ENCODE data around the gene MRFAP1L1. TPM values are rescaled to one million over a fixed set of nuclear protein-coding genes. Genes with fewer than 3 reads are reported as not detected.

The MRFAP1L1 gene
- total RNA-seq, 1 experiment from 2014 or later = 57.7 TPM

DNA sequence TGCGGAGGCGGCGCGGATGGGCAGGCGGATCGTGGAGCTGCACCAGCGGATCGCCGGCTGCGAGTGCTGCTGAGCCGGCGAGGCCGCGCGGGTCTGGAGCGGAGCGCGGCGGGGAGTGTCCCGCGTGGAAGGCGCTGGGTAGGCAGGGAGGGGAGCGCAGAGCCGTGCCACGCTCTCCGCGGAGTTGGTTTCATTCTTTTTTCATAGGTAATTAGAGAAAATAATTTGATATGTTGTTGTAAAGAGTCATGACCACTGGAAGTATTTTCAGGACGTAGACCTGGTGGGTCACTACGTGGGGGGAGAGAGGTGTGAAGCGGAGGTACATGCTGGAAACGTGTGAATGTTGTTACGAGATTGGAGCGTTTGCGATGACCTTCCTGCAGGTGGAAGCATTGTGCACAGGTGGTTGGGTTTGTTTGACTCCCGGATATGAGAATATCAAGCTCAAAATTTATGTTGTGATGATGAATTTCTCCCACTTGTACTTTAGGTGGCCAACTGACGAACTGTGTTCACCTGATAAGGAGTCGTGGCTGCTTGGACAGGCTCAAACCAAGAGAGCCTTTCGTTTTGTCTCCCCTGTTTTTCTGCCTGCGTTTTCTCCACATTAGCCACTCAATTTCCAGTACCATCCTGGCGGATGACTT lies 35.0 kb downstream of the MRFAP1L1 start:
- Histone ChIP-seq H3K4me1 (ENCODE audit: insufficient read depth, low read length) (peaks cover 5% of the 10 kb centered on the region), H3K23me2 (ENCODE audit: insufficient read length, low read depth, low read length, poor library complexity, severe bottlenecking) (peaks cover 5% of the 10 kb centered on the region), H3K27me3 (ENCODE audit: insufficient read depth, low read length) (no peaks in the 10 kb centered on the region; the same call in 1 of the 2 replicates), H3K27ac (ENCODE audit: insufficient read length, low read depth, low read length) (no peak overlapping the region), H3K79me1 (ENCODE audit: insufficient read depth, low read depth, low read length, poor library complexity, severe bottlenecking) (peaks cover 6% of the 10 kb centered on the region), H3K23ac (ENCODE audit: insufficient read length, low read depth, low read length) (no peak overlapping the region), H2BK5ac (ENCODE audit: insufficient read length, low read length) (no peak overlapping the region), H3K56ac (ENCODE audit: insufficient read length, low read depth, low read length) (no peak overlapping the region), H4K5ac (ENCODE audit: insufficient read length, low read depth, low read length) (no peak overlapping the region), H2BK20ac (ENCODE audit: low read depth, low read length, poor library complexity, severe bottlenecking) (no peak overlapping the region), H3T11ph (ENCODE audit: low read length) (no peak overlapping the region), H2BK12ac (ENCODE audit: insufficient read length, low read depth, low read length) (no peak overlapping the region), H3K18ac (ENCODE audit: insufficient read length, low read depth, low read length) (no peak overlapping the region), H3K4ac (ENCODE audit: low read depth, low read length) (no peak overlapping the region), H2BK120ac (ENCODE audit: low read depth, low read length, poor library complexity, severe bottlenecking) (no peak overlapping the region), H3K79me2 (ENCODE audit: insufficient read depth, low read length) (peaks cover 12% of the 10 kb centered on the region; the same call in 1 of the 2 replicates), H3K4me2 (ENCODE audit: insufficient read depth, insufficient read length, low read length) (peak overlapping the region; percentile 64), H2BK15ac (ENCODE audit: low read depth, low read length) (no peak overlapping the region), H3K14ac (ENCODE audit: insufficient read depth, low read length) (peak overlapping the region; percentile 43; the same call in 1 of the 2 replicates), H2AK5ac (ENCODE audit: insufficient read length, low read length) (no peak overlapping the region), H3K9ac (ENCODE audit: extremely low read depth, insufficient read length, low read length) (peak overlapping the region; percentile 46), H4K91ac (ENCODE audit: insufficient read length, low read depth, low read length) (no peak overlapping the region), H2AFZ (ENCODE audit: low read length) (no peak overlapping the region), H3K9me3 (ENCODE audit: control insufficient read depth, low read depth, low read length) (no peaks in the 10 kb centered on the region), H4K20me1 (ENCODE audit: control insufficient read depth, insufficient read depth, insufficient read length) (no peaks in the 10 kb centered on the region), H4K8ac (replicated peaks; ENCODE audit: insufficient read length, low read depth, low read length) (no peak overlapping the region)
- Mint-ChIP-seq H3K4me1 (peaks cover 29 to 33% of the 10 kb centered on the region in 2 experiments), H3K27me3 (ENCODE audit: low read depth) (peaks cover 19% of the 10 kb centered on the region), H3K36me3 (ENCODE audit: insufficient read depth in 1 of 3, low read depth in 3 of 3) (peaks cover 31 to 36% (median 32%) of the 10 kb centered on the region in 3 experiments), H3K9me3 (peaks cover 6% of the 10 kb centered on the region in 2 experiments; a peak in 2 of 5 replicates), H3K27ac (peak overlapping the region in 2 of 3 experiments; percentile 83 to 85; a peak in 4 of 7 replicates), H3K4me3 (peak overlapping the region; percentile 90 to 94)
- DNase-seq = no peak
- no CpG with 5 or more reads among the region's 40 CpGs for WGBS (ENCODE audit: extremely low coverage, insufficient read length, low lambda C conversion rate)
- TF ChIP-seq, protein P1, sequence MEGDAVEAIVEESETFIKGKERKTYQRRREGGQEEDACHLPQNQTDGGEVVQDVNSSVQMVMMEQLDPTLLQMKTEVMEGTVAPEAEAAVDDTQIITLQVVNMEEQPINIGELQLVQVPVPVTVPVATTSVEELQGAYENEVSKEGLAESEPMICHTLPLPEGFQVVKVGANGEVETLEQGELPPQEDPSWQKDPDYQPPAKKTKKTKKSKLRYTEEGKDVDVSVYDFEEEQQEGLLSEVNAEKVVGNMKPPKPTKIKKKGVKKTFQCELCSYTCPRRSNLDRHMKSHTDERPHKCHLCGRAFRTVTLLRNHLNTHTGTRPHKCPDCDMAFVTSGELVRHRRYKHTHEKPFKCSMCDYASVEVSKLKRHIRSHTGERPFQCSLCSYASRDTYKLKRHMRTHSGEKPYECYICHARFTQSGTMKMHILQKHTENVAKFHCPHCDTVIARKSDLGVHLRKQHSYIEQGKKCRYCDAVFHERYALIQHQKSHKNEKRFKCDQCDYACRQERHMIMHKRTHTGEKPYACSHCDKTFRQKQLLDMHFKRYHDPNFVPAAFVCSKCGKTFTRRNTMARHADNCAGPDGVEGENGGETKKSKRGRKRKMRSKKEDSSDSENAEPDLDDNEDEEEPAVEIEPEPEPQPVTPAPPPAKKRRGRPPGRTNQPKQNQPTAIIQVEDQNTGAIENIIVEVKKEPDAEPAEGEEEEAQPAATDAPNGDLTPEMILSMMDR (conservative IDR thresholded peaks at IDR 0.05) = peak; percentile 64
